ENCODE measurements around the gene CRYBA1. TPM values are rescaled to one million over a fixed set of nuclear protein-coding genes. Genes with fewer than 3 reads are reported as not detected.

Gene CRYBA1
- polyA plus RNA-seq, 1 donor (not counting 4 experiments of a cell fraction or from before 2014, with no cell fraction given): not detected

DNA sequence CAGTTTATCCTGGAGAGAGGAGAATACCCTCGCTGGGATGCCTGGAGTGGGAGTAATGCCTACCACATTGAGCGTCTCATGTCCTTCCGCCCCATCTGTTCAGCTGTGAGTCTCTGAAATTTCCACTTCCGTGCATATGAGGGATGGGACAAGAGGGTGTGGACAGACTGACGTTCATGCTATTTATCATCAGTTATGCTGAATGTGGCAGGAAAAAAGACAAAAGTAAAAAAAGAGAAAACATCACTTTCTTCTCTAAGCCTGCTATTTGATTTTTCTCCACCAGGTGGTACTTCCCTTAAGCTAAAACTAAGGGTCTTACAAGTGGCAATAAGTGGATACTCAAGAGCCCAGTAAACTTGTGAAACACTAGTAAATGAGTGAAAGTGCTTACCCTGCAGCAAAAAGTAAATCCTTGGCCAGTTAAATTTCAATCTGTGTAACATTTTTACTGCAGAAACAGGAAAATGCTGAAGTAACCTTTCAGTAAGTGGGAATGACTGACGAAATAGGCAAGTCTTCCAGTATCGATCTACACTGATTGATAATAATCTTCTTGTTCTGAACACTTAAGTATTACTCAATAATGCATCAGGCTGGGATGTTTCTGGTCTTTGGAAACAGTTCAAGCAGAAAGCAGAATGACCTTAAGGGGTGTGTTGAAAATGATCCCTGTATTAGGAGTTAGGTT lies 5.6 kb downstream of the CRYBA1 start:
- Histone ChIP-seq H3K79me2 (ENCODE audit: control insufficient read depth, insufficient read depth, low read length) (no peaks in the 10 kb centered on the region), H3K9ac (ENCODE audit: control insufficient read depth, extremely low read depth, insufficient read depth, low read length) (no peak overlapping the region), H3K4me2 (ENCODE audit: control insufficient read depth, extremely low read depth, insufficient read depth, low read depth, low read length) (no peak overlapping the region), H3K27me3 (ENCODE audit: control insufficient read depth, extremely low read depth, insufficient read depth, low read length) (no peaks in the 10 kb centered on the region), H3K9me1 (ENCODE audit: control insufficient read depth, extremely low read depth, insufficient read depth, low read length) (no peaks in the 10 kb centered on the region), H3K27ac (ENCODE audit: control insufficient read depth, insufficient read depth, low read length) (no peak overlapping the region), H2AFZ (ENCODE audit: control insufficient read depth, low read length) (no peak overlapping the region), H4K20me1 (ENCODE audit: control insufficient read depth, extremely low read depth, insufficient read depth, low read length) (no peaks in the 10 kb centered on the region), H3K4me3 (ENCODE audit: control insufficient read depth in 2 of 3, extremely low read depth in 1 of 3, insufficient read depth in 2 of 3, low read depth in 1 of 3, low read length in 3 of 3) (no peak overlapping the region), H3K36me3 (ENCODE audit: control insufficient read depth in 2 of 2, extremely low read depth in 1 of 2, insufficient read depth in 2 of 2, low read length in 2 of 2) (peaks cover 0 to 5% of the 10 kb centered on the region in 2 experiments), H3K9me3 (ENCODE audit: control insufficient read depth, low read depth, low read length) (no peaks in the 10 kb centered on the region), H3K4me1 (ENCODE audit: control insufficient read depth, extremely low read depth, insufficient read depth, low read length) (peaks cover 2% of the 10 kb centered on the region)
- dilution Hi-C loops (cut with MboI; ENCODE audit: extremely low pct_ligation_motif_present, low sequenced_read_pairs): no loop called here
- DNase-seq (ENCODE audit: low read depth, low spot score) (no peak), FAIRE-seq (no peak)
- TF ChIP-seq, protein P1, sequence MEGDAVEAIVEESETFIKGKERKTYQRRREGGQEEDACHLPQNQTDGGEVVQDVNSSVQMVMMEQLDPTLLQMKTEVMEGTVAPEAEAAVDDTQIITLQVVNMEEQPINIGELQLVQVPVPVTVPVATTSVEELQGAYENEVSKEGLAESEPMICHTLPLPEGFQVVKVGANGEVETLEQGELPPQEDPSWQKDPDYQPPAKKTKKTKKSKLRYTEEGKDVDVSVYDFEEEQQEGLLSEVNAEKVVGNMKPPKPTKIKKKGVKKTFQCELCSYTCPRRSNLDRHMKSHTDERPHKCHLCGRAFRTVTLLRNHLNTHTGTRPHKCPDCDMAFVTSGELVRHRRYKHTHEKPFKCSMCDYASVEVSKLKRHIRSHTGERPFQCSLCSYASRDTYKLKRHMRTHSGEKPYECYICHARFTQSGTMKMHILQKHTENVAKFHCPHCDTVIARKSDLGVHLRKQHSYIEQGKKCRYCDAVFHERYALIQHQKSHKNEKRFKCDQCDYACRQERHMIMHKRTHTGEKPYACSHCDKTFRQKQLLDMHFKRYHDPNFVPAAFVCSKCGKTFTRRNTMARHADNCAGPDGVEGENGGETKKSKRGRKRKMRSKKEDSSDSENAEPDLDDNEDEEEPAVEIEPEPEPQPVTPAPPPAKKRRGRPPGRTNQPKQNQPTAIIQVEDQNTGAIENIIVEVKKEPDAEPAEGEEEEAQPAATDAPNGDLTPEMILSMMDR (optimal IDR thresholded peaks at IDR 0.05 in 1 of 3, IDR thresholded peaks at IDR 0.05 in 1 of 3, conservative IDR thresholded peaks at IDR 0.05 in 1 of 3; ENCODE audit: extremely low read depth in 1 of 3, insufficient read depth in 2 of 3, low read length in 3 of 3): peak in 2 of 3 experiments; percentile 31 to 49
- no peak for TF ChIP-seq EZH2 (IDR thresholded peaks at IDR 0.05; ENCODE audit: low read length)

DNA sequence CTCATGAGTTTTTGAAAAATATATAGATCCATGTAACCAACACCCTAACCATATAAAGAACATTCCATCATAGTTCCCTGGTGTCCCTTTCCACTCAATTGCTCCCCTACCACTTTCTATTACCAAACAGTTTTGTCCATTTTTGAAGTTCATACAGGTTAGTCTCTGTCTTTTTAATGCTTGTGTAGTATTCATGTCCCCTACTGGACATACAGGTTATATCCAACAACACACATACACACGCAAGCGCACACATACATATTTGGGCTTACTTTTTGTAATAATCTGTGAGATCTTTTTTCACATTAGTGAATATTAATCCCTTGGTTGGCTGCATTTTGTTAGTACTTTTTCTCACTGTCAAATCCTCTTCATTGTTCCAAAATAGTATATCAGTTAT lies 6.4 kb downstream of the CRYBA1 start:
- no peak overlapping the region for H3K9ac ChIP-seq (ENCODE audit: control insufficient read depth, extremely low read depth, insufficient read depth, low read length)
- H3K4me2 ChIP-seq (ENCODE audit: control insufficient read depth, extremely low read depth, insufficient read depth, low read depth, low read length): no peak overlapping the region
- TF ChIP-seq EZH2 (IDR thresholded peaks at IDR 0.05; ENCODE audit: low read length): no peak
- TF ChIP-seq, protein P1 (optimal IDR thresholded peaks at IDR 0.05 in 1 of 3, IDR thresholded peaks at IDR 0.05 in 1 of 3, conservative IDR thresholded peaks at IDR 0.05 in 1 of 3; ENCODE audit: extremely low read depth in 1 of 3, insufficient read depth in 2 of 3, low read length in 3 of 3): no peak
- DNase-seq (ENCODE audit: low read depth, low spot score) (no peak), FAIRE-seq (no peak)
- H3K9me1 ChIP-seq (ENCODE audit: control insufficient read depth, extremely low read depth, insufficient read depth, low read length): no peaks in the 10 kb centered on the region
- H3K27me3 ChIP-seq (ENCODE audit: control insufficient read depth, extremely low read depth, insufficient read depth, low read length): no peaks in the 10 kb centered on the region
- H3K27ac ChIP-seq (ENCODE audit: control insufficient read depth, insufficient read depth, low read length): no peak overlapping the region
- H3K4me1 ChIP-seq (ENCODE audit: control insufficient read depth, extremely low read depth, insufficient read depth, low read length): peaks cover 7% of the 10 kb centered on the region
- no peak overlapping the region for H2AFZ ChIP-seq (ENCODE audit: control insufficient read depth, low read length)
- no peaks in the 10 kb centered on the region for H3K79me2 ChIP-seq (ENCODE audit: control insufficient read depth, insufficient read depth, low read length)
- peaks cover 0 to 5% of the 10 kb centered on the region in 2 experiments for H3K36me3 ChIP-seq (ENCODE audit: control insufficient read depth in 2 of 2, extremely low read depth in 1 of 2, insufficient read depth in 2 of 2, low read length in 2 of 2)
- no peaks in the 10 kb centered on the region for H3K9me3 ChIP-seq (ENCODE audit: control insufficient read depth, low read depth, low read length)
- no peak overlapping the region for H3K4me3 ChIP-seq (ENCODE audit: control insufficient read depth in 2 of 3, extremely low read depth in 1 of 3, insufficient read depth in 2 of 3, low read depth in 1 of 3, low read length in 3 of 3)
- dilution Hi-C loops (cut with MboI; ENCODE audit: extremely low pct_ligation_motif_present, low sequenced_read_pairs): no loop called here
- no peaks in the 10 kb centered on the region for H4K20me1 ChIP-seq (ENCODE audit: control insufficient read depth, extremely low read depth, insufficient read depth, low read length)

Data from keratinocyte (primary cell).